ENCODE data around the gene CBX8.

DNA sequence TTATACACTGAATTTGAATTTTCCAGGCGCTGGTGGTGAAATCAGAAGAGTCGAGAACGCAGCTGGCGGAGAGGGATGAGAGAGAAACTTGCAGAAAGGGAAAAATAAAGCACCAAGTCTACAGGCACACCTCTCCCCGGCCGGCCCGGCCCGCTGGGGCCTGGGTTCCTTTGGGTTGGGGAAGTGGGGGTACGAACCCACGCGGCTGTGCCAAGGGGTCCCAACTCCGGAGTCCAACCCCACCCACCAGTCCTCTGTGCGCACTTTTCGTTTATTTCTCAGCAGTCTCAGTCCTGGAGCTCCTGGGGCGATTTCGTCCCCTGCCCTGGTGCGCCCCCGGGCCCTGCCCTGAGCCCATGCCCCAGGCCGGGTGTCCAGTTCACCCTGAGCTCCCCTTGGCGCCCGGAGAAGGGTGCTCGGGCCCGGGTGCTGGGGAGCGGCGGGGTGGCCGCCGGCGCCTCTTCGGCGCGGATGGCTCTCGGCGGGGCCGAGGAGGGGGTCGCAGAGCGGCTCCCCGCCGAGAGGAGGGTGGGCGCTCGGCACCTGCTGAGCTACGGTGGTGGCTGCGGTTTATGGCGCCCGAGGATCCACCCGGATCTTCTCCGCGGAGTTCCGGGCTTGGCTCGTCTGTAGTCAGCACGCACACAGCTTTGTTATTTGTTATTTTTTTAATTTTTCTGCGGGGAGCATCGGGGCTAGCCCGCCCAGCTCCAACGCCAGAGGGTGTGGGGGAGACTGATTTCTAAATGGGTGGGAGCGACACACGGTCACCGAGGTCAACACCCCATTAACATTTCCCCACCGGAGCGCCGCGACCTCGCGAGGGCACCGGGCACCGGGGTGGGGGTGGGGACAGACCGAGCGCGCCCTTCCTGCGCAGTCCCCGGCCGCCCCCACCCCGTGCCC, 15.7 kb upstream of the CBX8 start:
- no peak for TF ChIP-seq POLR2A (IDR thresholded peaks at IDR 0.05)
- TF ChIP-seq, protein P1, sequence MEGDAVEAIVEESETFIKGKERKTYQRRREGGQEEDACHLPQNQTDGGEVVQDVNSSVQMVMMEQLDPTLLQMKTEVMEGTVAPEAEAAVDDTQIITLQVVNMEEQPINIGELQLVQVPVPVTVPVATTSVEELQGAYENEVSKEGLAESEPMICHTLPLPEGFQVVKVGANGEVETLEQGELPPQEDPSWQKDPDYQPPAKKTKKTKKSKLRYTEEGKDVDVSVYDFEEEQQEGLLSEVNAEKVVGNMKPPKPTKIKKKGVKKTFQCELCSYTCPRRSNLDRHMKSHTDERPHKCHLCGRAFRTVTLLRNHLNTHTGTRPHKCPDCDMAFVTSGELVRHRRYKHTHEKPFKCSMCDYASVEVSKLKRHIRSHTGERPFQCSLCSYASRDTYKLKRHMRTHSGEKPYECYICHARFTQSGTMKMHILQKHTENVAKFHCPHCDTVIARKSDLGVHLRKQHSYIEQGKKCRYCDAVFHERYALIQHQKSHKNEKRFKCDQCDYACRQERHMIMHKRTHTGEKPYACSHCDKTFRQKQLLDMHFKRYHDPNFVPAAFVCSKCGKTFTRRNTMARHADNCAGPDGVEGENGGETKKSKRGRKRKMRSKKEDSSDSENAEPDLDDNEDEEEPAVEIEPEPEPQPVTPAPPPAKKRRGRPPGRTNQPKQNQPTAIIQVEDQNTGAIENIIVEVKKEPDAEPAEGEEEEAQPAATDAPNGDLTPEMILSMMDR (IDR thresholded peaks at IDR 0.05), result no peak
- TF ChIP-seq EP300 (IDR thresholded peaks at IDR 0.05), result no peak

Measured in sigmoid colon (tissue), 4 donors.